Mesendoderm (in vitro differentiated cells): ENCODE measurements around the gene STUB1.

Source experiments
- DNase-seq: peaks from one replicate; pipeline ENCODE4 v3.0.0; 2013
- H2AK5ac ChIP-seq: 2 replicates; pipeline ENCODE4 v1.6.1; 2013; ENCODE audit warnings: low read length, inconsistent platforms
- H2BK120ac ChIP-seq: 2 replicates; pipeline ENCODE4 v1.6.1; 2013; ENCODE audit warnings: low read depth, mild to moderate bottlenecking, low read length, moderate library complexity, mixed read lengths
- H2BK15ac ChIP-seq: replicated peaks from 2 replicates; pipeline ENCODE4 v1.6.1; 2013; ENCODE audit warnings: low read depth, mild to moderate bottlenecking, moderate library complexity
- H2BK5ac ChIP-seq: 2 replicates; pipeline ENCODE4 v1.6.1; 2013; ENCODE audit warnings: low read length, inconsistent platforms
- H3K18ac ChIP-seq: 2 replicates; pipeline ENCODE4 v1.6.1; 2013; ENCODE audit warnings: mild to moderate bottlenecking, low read length, mixed read lengths
- H3K23ac ChIP-seq: one replicate; pipeline ENCODE4 v1.6.1; 2013; ENCODE audit warnings: low read length
- H3K27ac ChIP-seq: 2 replicates; pipeline ENCODE4 v1.5.1; 2013; ENCODE audit warnings: low read depth, mild to moderate bottlenecking, inconsistent platforms, low read length, moderate library complexity
- H3K27me3 ChIP-seq: 2 replicates; pipeline ENCODE4 v1.6.1; 2013; ENCODE audit warnings: low read length, control low read depth, mild to moderate bottlenecking, inconsistent platforms; ENCODE audit not compliant: insufficient read depth, poor library complexity
- H3K36me3 ChIP-seq: 2 replicates; pipeline ENCODE4 v1.6.1; 2013; ENCODE audit warnings: low read length, inconsistent platforms; ENCODE audit not compliant: control insufficient read depth, insufficient read depth
- H3K4ac ChIP-seq: one replicate; pipeline ENCODE4 v1.6.1; 2013; ENCODE audit warnings: low read depth, mild to moderate bottlenecking, low read length, moderate library complexity
- H3K4me1 ChIP-seq: 2 replicates; pipeline ENCODE4 v1.6.1; 2013; ENCODE audit warnings: low read depth, low read length, inconsistent platforms; ENCODE audit not compliant: control insufficient read depth
- H3K4me2 ChIP-seq: 2 replicates; pipeline ENCODE4 v1.6.1; 2013; ENCODE audit warnings: low read length
- H3K4me3 ChIP-seq: 2 replicates; pipeline ENCODE4 v1.5.1; 2013; ENCODE audit warnings: mild to moderate bottlenecking, low read length
- H3K56ac ChIP-seq: one replicate; pipeline ENCODE4 v1.6.1; 2013; ENCODE audit warnings: low read length
- H3K79me1 ChIP-seq: 2 replicates; pipeline ENCODE4 v1.6.1; 2013; ENCODE audit warnings: low read length, inconsistent platforms
- H3K79me2 ChIP-seq: 2 replicates; pipeline ENCODE4 v1.6.1; 2013; ENCODE audit warnings: mild to moderate bottlenecking, low read length; ENCODE audit not compliant: control insufficient read depth, insufficient read depth
- H3K9ac ChIP-seq: 2 replicates; pipeline ENCODE4 v1.6.1; 2013; ENCODE audit warnings: low read length, inconsistent platforms
- H4K5ac ChIP-seq: one replicate; pipeline ENCODE4 v1.6.1; 2013; ENCODE audit warnings: low read length
- H4K8ac ChIP-seq: one replicate; pipeline ENCODE4 v1.6.1; 2013; ENCODE audit warnings: low read depth, mild to moderate bottlenecking, control low read depth, low read length, moderate library complexity
- WGBS: extraction: QIAGEN DNeasy Blood & Tissue Kit; methylation state at CpG from one replicate; pipeline ENCODE4 v1.1.7; 2013; ENCODE audit warnings: low lambda C conversion rate, missing lambda C conversion rate; ENCODE audit not compliant: insufficient coverage; ENCODE audit errors: extremely low coverage; 5-methylcytosine and 5-hydroxymethylcytosine counted together

STUB1 gene

GRCh38 chr16:678209-678857, 1.9 kb upstream of the STUB1 start:
- Histone ChIP-seq H3K27me3 (no peaks in the 10 kb centered on the region), H3K56ac (peak overlapping the region; percentile 25), H3K18ac (no peak overlapping the region), H3K23ac (no peak overlapping the region), H2BK5ac (no peak overlapping the region), H3K4me2 (no peak overlapping the region), H2BK15ac (no peak overlapping the region), H3K79me1 (peaks cover 15% of the 10 kb centered on the region), H3K79me2 (peaks cover 18% of the 10 kb centered on the region), H3K4ac (no peak overlapping the region), H2AK5ac (no peak overlapping the region), H4K5ac (no peak overlapping the region), H2BK120ac (no peak overlapping the region), H3K4me3 (no peak overlapping the region), H4K8ac (no peak overlapping the region), H3K9ac (no peak overlapping the region), H3K27ac (no peak overlapping the region), H3K4me1 (peaks cover 5% of the 10 kb centered on the region), H3K36me3 (peaks cover 13% of the 10 kb centered on the region)
- no peak for DNase-seq
- WGBS = no CpG with 5 or more reads among the region's 21 CpGs

GRCh38 chr16:678858-679813, 1.1 kb upstream of the STUB1 start:
- Histone ChIP-seq H3K9ac (peak overlapping the region; percentile 78), H3K56ac (peak overlapping the region; percentile 90), H3K4me2 (peak overlapping the region; percentile 83), H2BK120ac (no peak overlapping the region), H2AK5ac (no peak overlapping the region), H3K4me3 (peak overlapping the region; percentile 26), H3K27me3 (no peaks in the 10 kb centered on the region), H3K4ac (no peak overlapping the region), H3K18ac (no peak overlapping the region), H3K36me3 (peaks cover 13% of the 10 kb centered on the region), H3K79me1 (peaks cover 15% of the 10 kb centered on the region), H3K27ac (peak overlapping the region; percentile 59), H3K79me2 (peaks cover 18% of the 10 kb centered on the region), H4K8ac (no peak overlapping the region), H4K5ac (no peak overlapping the region), H2BK15ac (no peak overlapping the region), H3K4me1 (peaks cover 5% of the 10 kb centered on the region), H3K23ac (no peak overlapping the region), H2BK5ac (no peak overlapping the region)
- DNase-seq = peak; percentile 86
- WGBS = no CpG with 5 or more reads among the region's 52 CpGs

GRCh38 chr16:680625-680945, 375 bp downstream of the STUB1 start:
- no peak overlapping the region for H2BK5ac ChIP-seq
- no peaks in the 10 kb centered on the region for H3K27me3 ChIP-seq
- peak overlapping the region; percentile 91 for H3K4me3 ChIP-seq
- H3K27ac ChIP-seq = peak overlapping the region; percentile 53
- peak overlapping the region; percentile 66 for H3K23ac ChIP-seq
- peak overlapping the region; percentile 92 for H3K56ac ChIP-seq
- H3K79me2 ChIP-seq = peaks cover 18% of the 10 kb centered on the region
- H3K79me1 ChIP-seq = peaks cover 15% of the 10 kb centered on the region
- no peak for DNase-seq
- H3K36me3 ChIP-seq = peaks cover 13% of the 10 kb centered on the region
- peak overlapping the region; percentile 59 for H3K4ac ChIP-seq
- no CpG with 5 or more reads among the region's 38 CpGs for WGBS
- no peak overlapping the region for H2BK15ac ChIP-seq
- no peak overlapping the region for H4K8ac ChIP-seq
- H2AK5ac ChIP-seq = no peak overlapping the region
- no peak overlapping the region for H2BK120ac ChIP-seq
- H3K9ac ChIP-seq = peak overlapping the region; percentile 94
- H3K4me1 ChIP-seq = no peaks in the 10 kb centered on the region
- peak overlapping the region; percentile 94 for H3K4me2 ChIP-seq
- no peak overlapping the region for H4K5ac ChIP-seq
- peak overlapping the region; percentile 43 for H3K18ac ChIP-seq

GRCh38 chr16:680967-681745, 946 bp downstream of the STUB1 start:
- no peak overlapping the region for H2AK5ac ChIP-seq
- no peak overlapping the region for H2BK15ac ChIP-seq
- H3K4me2 ChIP-seq = peak overlapping the region; percentile 94
- H3K4ac ChIP-seq = no peak overlapping the region
- no peak overlapping the region for H4K5ac ChIP-seq
- no peak for DNase-seq
- H3K23ac ChIP-seq = no peak overlapping the region
- H4K8ac ChIP-seq = no peak overlapping the region
- no CpG with 5 or more reads among the region's 44 CpGs for WGBS
- H3K56ac ChIP-seq = peak overlapping the region; percentile 92
- no peaks in the 10 kb centered on the region for H3K4me1 ChIP-seq
- H3K27me3 ChIP-seq = no peaks in the 10 kb centered on the region
- no peak overlapping the region for H3K27ac ChIP-seq
- peaks cover 18% of the 10 kb centered on the region for H3K79me2 ChIP-seq
- H3K79me1 ChIP-seq = peaks cover 15% of the 10 kb centered on the region
- H3K18ac ChIP-seq = no peak overlapping the region
- H3K9ac ChIP-seq = peak overlapping the region; percentile 94
- H2BK120ac ChIP-seq = no peak overlapping the region
- peaks cover 13% of the 10 kb centered on the region for H3K36me3 ChIP-seq
- H3K4me3 ChIP-seq = peak overlapping the region; percentile 91
- no peak overlapping the region for H2BK5ac ChIP-seq

GRCh38 chr16:681746-682427, 1.7 kb downstream of the STUB1 start:
- WGBS = no CpG with 5 or more reads among the region's 28 CpGs
- peaks cover 18% of the 10 kb centered on the region for H3K79me2 ChIP-seq
- H3K18ac ChIP-seq = no peak overlapping the region
- no peak overlapping the region for H3K56ac ChIP-seq
- H2BK120ac ChIP-seq = no peak overlapping the region
- H2BK15ac ChIP-seq = no peak overlapping the region
- H3K4ac ChIP-seq = no peak overlapping the region
- peaks cover 13% of the 10 kb centered on the region for H3K36me3 ChIP-seq
- no peaks in the 10 kb centered on the region for H3K4me1 ChIP-seq
- DNase-seq = no peak
- H3K27ac ChIP-seq = no peak overlapping the region
- H4K5ac ChIP-seq = no peak overlapping the region
- H3K4me2 ChIP-seq = no peak overlapping the region
- no peak overlapping the region for H2AK5ac ChIP-seq
- no peak overlapping the region for H2BK5ac ChIP-seq
- H4K8ac ChIP-seq = no peak overlapping the region
- H3K4me3 ChIP-seq = no peak overlapping the region
- no peak overlapping the region for H3K23ac ChIP-seq
- H3K9ac ChIP-seq = no peak overlapping the region
- peaks cover 15% of the 10 kb centered on the region for H3K79me1 ChIP-seq
- no peaks in the 10 kb centered on the region for H3K27me3 ChIP-seq
